HepG2 (cell line): Measurements from ENCODE around the gene PAK3. TPM values are rescaled to one million over a fixed set of nuclear protein-coding genes. Genes with fewer than 3 reads are reported as not detected.
A peak's percentile ranks its signal among the peaks of the same experiment; 100 is the strongest.

Source experiments
- ATAC-seq: fragments of 200-7000 bp; cut with Tn5 transposase; 3 replicates; pipeline ENCODE4 v1.9.1; 2020; ENCODE audit warnings: mild to moderate bottlenecking, moderate library complexity
- BruUV-seq: library from RNA; stranded (reverse); fragments of 400-500 nt; replicated peaks from 2 replicates; lab custom pipeline; 2021; lab: Mats Ljungman, UMichigan
- CTCF ChIA-PET: fragments of 300-600 bp; formaldehyde crosslinking; extraction: SDS; loops from one replicate; lab custom pipeline; 2021; ENCODE audit warnings: low total read pairs, inconsistent platforms, low intra/inter-chr PET ratio; lab: Yijun Ruan, JAX
- POLR2A ChIA-PET: fragments of 350-600 bp; sonication (Branson Sonifier 250); formaldehyde crosslinking; loops from one replicate; lab custom pipeline; 2020; ENCODE audit warnings: antibody characterized with exemption, inconsistent platforms; lab: Yijun Ruan, JAX
- DNase-seq: peaks from one replicate; pipeline ENCODE4 v3.0.0-alpha.2; 2015; ENCODE audit warnings: low spot score
- FAIRE-seq: peaks from 3 replicates; lab custom pipeline; 2011; peaks lifted over from hg19 to GRCh38; lab: Jason Lieb, UNC
- H2AFZ ChIP-seq: one replicate; pipeline ENCODE4 v1.6.1; 2011; ENCODE audit warnings: low read length, inconsistent platforms
- H3K27ac ChIP-seq: fragments of 300-600 bp; 3 replicates; pipeline ENCODE4 v1.8.0; 2011; ENCODE audit warnings: mixed run types, mild to moderate bottlenecking, mixed read lengths, low read length, inconsistent platforms; ENCODE audit not compliant: insufficient read depth; ENCODE audit errors: extremely low read length
- H3K27me3 ChIP-seq, 2 experiments: fragments of 200-600 bp in 1 of 2; 2 replicates in 1 of 2; 3 replicates in 1 of 2; pipeline versions ENCODE4 v1.6.0 to v1.8.0; 2011; ENCODE audit warnings: low read length in 2 of 2, mild to moderate bottlenecking in 2 of 2, moderate library complexity in 2 of 2, inconsistent platforms in 1 of 2; ENCODE audit not compliant: insufficient read depth in 2 of 2, control insufficient read depth in 1 of 2
- H3K36me3 ChIP-seq, 2 experiments: fragments of 200-600 bp in 1 of 2; replicated peaks in 1 of 2; 2 replicates in 1 of 2; 3 replicates in 1 of 2; pipeline versions ENCODE4 v1.5.1 to v1.8.0; 2011; ENCODE audit warnings: low read length in 2 of 2, inconsistent platforms in 1 of 2; ENCODE audit not compliant: insufficient read depth in 2 of 2, control insufficient read depth in 1 of 2
- H3K4me1 ChIP-seq: 2 replicates; pipeline ENCODE4 v1.5.1; 2012; ENCODE audit warnings: low read length, inconsistent platforms; ENCODE audit not compliant: insufficient read depth
- H3K4me2 ChIP-seq: 2 replicates; pipeline ENCODE4 v1.6.0; 2011; ENCODE audit warnings: low read depth, low read length, inconsistent platforms
- H3K4me3 ChIP-seq, 3 experiments: fragments of 200-600 bp in 1 of 3; sonication (generic), shearing (Covaris generic) in 1 of 3; replicated peaks in 1 of 3; 2 replicates each; pipeline ENCODE4 v1.5.1; 2011 to 2016; ENCODE audit warnings: low read length in 3 of 3, inconsistent platforms in 2 of 3, low read depth in 2 of 3, mild to moderate bottlenecking in 2 of 3, control low read depth in 1 of 3, mixed read lengths in 1 of 3; ENCODE audit not compliant: insufficient read depth in 1 of 3
- H3K79me2 ChIP-seq: one replicate; pipeline ENCODE4 v1.6.1; 2011; ENCODE audit warnings: low read length, inconsistent platforms; ENCODE audit not compliant: insufficient read depth
- H3K9ac ChIP-seq: 2 replicates; pipeline ENCODE4 v1.6.0; 2011; ENCODE audit warnings: mild to moderate bottlenecking, low read depth, low read length, inconsistent platforms; ENCODE audit not compliant: insufficient read depth
- H3K9me3 ChIP-seq: 2 replicates; pipeline ENCODE4 v1.5.1; 2012; ENCODE audit warnings: mild to moderate bottlenecking, low read length
- H4K20me1 ChIP-seq: 2 replicates; pipeline ENCODE4 v1.6.0; 2011; ENCODE audit warnings: inconsistent platforms, mild to moderate bottlenecking, low read length, moderate library complexity; ENCODE audit not compliant: insufficient read depth
- ASH2L ChIP-seq: fragments of 300-600, 200-600 bp; sonication (generic); IDR thresholded peaks from 2 replicates; pipeline ENCODE4 v1.7.0; 2017; ENCODE audit warnings: low read depth, mild to moderate bottlenecking, moderate library complexity, mixed read lengths, low read length; ENCODE audit not compliant: insufficient read length
- MBD4 ChIP-seq: IDR thresholded peaks from 2 replicates; pipeline ENCODE4 v1.6.1; 2012; ENCODE audit warnings: low read length, inconsistent platforms, borderline replicate concordance
- WGBS: methylation state at CpG from one replicate; pipeline ENCODE4 v1.1.6; 2017; ENCODE audit warnings: low lambda C conversion rate; 5-methylcytosine and 5-hydroxymethylcytosine counted together
- in situ Hi-C: cut with HindIII; loops from 2 replicates; pipeline ENCODE4 v1.10.0; 2017; ENCODE audit warnings: low pct_unique_long_range_greater_than_20kb; ENCODE audit not compliant: extremely low pct_ligation_motif_present
- intact Hi-C: fragments of 100-400 bp; cut with micrococcal nuclease; formaldehyde crosslinking; loops from one replicate; pipeline ENCODE4 v1.10.0; 2022; ENCODE audit not compliant: unreplicated experiment
- polyA plus RNA-seq, 8 experiments: library from polyadenylated mRNA; depleted of rRNA in 3 of 8; stranded (reverse) in 7 of 8; unstranded in 1 of 8; fragments of >200 nt; fragmentation: Illumina TruSeq in 4 of 8; extraction: Trizol in 4 of 8; gene quantifications; 2 replicates each; pipeline versions ENCODE4 v1.2.1 to v1.2.3, GENCODE V29; 2011 to 2016; ENCODE audit warnings: low read depth in 4 of 8, missing spikeins in 1 of 8, mixed read lengths in 1 of 8; ENCODE audit not compliant: insufficient read depth in 1 of 8
- total RNA-seq, 5 experiments: library from RNA; depleted of rRNA; stranded (reverse); fragments of >200 nt; fragmentation: Illumina TruSeq; extraction: Trizol; gene quantifications; 2 replicates each; pipeline ENCODE4 v1.2.3, GENCODE V29; 2016; ENCODE audit warnings: low read depth in 1 of 5
- TF ChIP-seq, protein P1 (sequence below): sonication (generic); formaldehyde crosslinking; IDR thresholded peaks from 2 replicates; pipeline ENCODE4 v1.5.0; 2020; ENCODE audit warnings: mild to moderate bottlenecking, missing genetic modification reagents, moderate library complexity
- TF ChIP-seq, protein P2 (sequence below): sonication (generic); formaldehyde crosslinking; IDR thresholded peaks from 2 replicates; pipeline ENCODE4 v1.5.0; 2020; ENCODE audit warnings: missing genetic modification reagents

Gene PAK3
- total and polyA plus RNA-seq, 2 of the 13 experiments (the other 11 are each of a cell fraction or from before 2014, with no cell fraction given): not detected

DNA sequence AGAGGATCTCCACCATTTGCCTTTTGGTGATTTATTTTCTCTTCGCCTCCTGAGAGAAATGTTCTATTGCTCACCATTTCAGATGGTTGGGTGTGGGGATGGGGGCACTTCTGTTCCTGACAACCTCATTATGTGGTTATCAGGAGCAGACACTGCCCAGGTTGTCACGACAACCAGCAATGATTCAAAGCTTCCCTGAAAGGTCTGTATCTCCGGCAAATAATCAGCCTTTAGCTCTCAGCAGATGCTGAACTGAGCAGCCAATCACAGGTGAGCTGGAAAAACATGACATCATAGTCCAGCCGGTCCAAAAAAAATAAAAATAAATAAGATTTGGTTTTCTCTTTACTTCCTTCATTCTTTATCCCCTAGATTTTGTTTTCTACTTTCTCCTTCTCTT is 5.5 kb upstream of the PAK3 start:
- H3K4me1 ChIP-seq: no peaks in the 10 kb centered on the region
- CTCF ChIA-PET: no interaction called here
- no TSS peak for BruUV-seq

DNA sequence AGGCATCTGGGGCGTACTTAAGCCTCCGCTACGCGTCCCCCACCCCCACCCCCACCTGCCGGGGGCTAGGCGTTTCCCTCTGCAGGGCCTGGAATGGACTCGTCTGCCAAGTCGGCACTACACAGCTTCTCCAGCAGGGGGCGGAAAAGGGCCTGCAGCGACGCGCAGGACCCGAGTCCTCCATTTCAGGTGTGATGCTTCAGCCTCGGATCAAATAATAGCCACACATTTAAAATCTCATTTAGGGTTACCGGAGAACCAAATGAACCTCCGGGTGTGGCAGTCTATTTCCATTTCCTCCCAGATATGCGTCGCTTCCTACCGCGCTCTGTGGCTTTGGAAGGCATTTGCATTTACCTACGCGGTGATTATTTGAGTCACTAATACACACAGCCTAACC is 2.9 kb downstream of the PAK3 start:
- TF ChIP-seq, protein P1, sequence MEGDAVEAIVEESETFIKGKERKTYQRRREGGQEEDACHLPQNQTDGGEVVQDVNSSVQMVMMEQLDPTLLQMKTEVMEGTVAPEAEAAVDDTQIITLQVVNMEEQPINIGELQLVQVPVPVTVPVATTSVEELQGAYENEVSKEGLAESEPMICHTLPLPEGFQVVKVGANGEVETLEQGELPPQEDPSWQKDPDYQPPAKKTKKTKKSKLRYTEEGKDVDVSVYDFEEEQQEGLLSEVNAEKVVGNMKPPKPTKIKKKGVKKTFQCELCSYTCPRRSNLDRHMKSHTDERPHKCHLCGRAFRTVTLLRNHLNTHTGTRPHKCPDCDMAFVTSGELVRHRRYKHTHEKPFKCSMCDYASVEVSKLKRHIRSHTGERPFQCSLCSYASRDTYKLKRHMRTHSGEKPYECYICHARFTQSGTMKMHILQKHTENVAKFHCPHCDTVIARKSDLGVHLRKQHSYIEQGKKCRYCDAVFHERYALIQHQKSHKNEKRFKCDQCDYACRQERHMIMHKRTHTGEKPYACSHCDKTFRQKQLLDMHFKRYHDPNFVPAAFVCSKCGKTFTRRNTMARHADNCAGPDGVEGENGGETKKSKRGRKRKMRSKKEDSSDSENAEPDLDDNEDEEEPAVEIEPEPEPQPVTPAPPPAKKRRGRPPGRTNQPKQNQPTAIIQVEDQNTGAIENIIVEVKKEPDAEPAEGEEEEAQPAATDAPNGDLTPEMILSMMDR (CRISPR knock-in tag): peak; percentile 61
- no peak for TF ChIP-seq MBD4
- Histone ChIP-seq H3K9ac (no peak overlapping the region), H4K20me1 (no peaks in the 10 kb centered on the region), H3K27ac (no peak overlapping the region), H2AFZ (no peak overlapping the region), H3K4me1 (no peaks in the 10 kb centered on the region), H3K9me3 (no peaks in the 10 kb centered on the region), H3K36me3 (no peaks in the 10 kb centered on the region), H3K79me2 (no peaks in the 10 kb centered on the region), H3K4me3 (no peak overlapping the region), H3K27me3 (no peaks in the 10 kb centered on the region), H3K4me2 (no peak overlapping the region)
- CTCF ChIA-PET: no interaction called here
- in situ Hi-C loops (no loop called here), intact Hi-C loops (no loop called here)
- POLR2A ChIA-PET: no interaction called here
- BruUV-seq: no TSS peak
- DNase-seq (peak; percentile 1), FAIRE-seq (no peak), ATAC-seq (peak; percentile 78)
- 85% methylated on average over 6 of the region's 22 CpGs for WGBS

More for the DNA sequence above, 5.5 kb upstream of the PAK3 start:
- H3K9me3 ChIP-seq: no peaks in the 10 kb centered on the region
- H3K9ac ChIP-seq: no peak overlapping the region
- no peak for ATAC-seq
- H4K20me1 ChIP-seq: no peaks in the 10 kb centered on the region
- H3K27ac ChIP-seq: no peak overlapping the region
- no peak overlapping the region for H2AFZ ChIP-seq
- H3K79me2 ChIP-seq: no peaks in the 10 kb centered on the region
- POLR2A ChIA-PET: no interaction called here
- H3K4me3 ChIP-seq: no peak overlapping the region
- in situ Hi-C loops: no loop called here
- no peaks in the 10 kb centered on the region for H3K36me3 ChIP-seq
- DNase-seq: no peak
- WGBS: 0% methylated on average over 3 of the region's 4 CpGs
- TF ChIP-seq, protein P2, sequence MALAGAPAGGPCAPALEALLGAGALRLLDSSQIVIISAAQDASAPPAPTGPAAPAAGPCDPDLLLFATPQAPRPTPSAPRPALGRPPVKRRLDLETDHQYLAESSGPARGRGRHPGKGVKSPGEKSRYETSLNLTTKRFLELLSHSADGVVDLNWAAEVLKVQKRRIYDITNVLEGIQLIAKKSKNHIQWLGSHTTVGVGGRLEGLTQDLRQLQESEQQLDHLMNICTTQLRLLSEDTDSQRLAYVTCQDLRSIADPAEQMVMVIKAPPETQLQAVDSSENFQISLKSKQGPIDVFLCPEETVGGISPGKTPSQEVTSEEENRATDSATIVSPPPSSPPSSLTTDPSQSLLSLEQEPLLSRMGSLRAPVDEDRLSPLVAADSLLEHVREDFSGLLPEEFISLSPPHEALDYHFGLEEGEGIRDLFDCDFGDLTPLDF (CRISPR knock-in tag): no peak
- TF ChIP-seq, protein P1 (CRISPR knock-in tag): no peak
- no peak for TF ChIP-seq ASH2L
- intact Hi-C loops: no loop called here
- H3K4me2 ChIP-seq: no peak overlapping the region
- no peaks in the 10 kb centered on the region; a peak in 1 of 5 replicates for H3K27me3 ChIP-seq
- FAIRE-seq: no peak
